GM21515 (cell line): Measurements from ENCODE around the gene ESYT2.

Experiments
- ATAC-seq: cut with Tn5 transposase; IDR thresholded peaks from one replicate; pipeline ENCODE4 v1.9.1; 2021; ENCODE audit not compliant: unreplicated experiment

The ESYT2 gene

DNA sequence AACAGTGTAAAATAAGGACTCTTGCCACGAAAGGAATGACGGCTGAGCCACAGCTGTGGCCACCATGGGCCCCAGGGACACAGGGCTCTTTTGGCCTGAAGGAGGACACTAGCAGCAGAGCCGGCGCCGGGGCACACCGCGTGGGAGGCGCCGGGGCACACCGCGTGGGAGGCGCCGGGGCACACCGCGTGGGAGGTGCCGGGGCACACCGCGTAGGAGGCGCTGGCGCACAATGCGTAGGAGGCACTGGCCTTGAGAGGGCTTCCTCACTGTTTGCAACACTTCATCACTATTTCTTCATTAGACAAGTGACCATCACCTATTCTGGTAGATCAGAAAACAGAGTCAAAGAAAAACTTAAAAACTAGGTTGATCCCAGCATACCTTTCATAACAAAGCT is 23.4 kb downstream of the ESYT2 start:
- ATAC-seq, result no peak

DNA sequence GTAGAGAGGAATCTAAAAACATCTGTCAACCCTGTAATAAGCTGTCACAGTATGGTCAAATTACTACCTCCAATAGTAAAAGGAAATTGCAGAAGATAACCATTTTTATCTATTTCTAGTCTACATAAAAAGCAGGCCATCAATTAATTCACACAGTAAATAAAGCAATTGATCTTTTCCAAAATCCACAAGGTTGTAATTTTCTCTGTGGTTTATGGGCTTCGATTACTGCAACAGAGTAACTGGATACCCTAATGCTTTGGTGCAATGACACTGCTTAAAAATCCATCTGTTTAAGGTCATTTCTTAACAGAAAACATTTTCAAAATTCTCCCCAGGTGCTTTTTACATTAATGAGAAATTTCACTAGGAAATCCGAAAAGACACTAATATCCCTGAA is 23.9 kb downstream of the ESYT2 start:
- ATAC-seq, result no peak

DNA sequence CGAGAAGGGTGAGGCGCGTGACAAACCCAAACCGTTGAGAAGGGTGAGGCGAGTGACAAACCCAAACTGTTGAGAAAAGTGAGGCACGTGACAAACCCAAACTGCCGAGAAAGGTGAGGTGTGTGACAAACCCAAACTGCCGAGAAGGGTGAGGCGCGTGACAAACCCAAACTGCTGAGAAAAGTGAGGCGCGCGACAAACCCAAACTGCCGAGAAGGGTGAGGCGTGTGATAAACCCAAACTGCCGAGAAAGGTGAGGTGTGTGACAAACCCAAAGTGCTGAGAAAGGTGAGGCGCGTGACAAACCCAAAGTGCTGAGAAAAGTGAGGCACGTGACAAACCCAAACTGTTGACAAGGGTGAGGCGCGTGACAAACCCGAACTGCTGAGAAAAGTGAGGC is 25.0 kb downstream of the ESYT2 start:
- no peak for ATAC-seq

DNA sequence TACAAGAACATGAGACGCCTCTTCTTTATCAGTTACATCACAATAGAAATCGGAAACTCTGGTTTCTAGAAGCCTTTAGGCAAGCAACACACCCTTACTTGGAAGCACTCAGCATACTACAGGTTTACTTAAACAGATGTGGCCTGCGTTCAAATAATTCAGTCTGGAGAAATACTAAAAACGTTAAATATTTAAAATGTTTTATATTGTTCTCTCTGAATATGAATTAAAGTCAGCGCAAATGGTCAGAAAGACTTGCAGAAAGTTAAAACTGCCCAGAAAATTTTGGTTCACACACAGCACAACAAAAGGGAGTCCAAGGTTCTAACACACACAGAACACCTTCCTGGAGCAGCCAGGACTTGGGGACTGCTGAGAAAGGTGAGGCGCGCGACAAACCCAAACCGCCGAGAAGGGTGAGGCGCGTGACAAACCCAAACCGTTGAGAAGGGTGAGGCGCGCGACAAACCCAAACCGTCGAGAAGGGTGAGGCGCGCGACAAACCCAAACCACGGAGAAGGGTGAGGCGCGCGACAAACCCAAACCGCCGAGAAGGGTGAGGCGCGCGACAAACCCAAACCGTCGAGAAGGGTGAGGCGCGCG is 25.8 kb downstream of the ESYT2 start:
- ATAC-seq, result no peak

DNA sequence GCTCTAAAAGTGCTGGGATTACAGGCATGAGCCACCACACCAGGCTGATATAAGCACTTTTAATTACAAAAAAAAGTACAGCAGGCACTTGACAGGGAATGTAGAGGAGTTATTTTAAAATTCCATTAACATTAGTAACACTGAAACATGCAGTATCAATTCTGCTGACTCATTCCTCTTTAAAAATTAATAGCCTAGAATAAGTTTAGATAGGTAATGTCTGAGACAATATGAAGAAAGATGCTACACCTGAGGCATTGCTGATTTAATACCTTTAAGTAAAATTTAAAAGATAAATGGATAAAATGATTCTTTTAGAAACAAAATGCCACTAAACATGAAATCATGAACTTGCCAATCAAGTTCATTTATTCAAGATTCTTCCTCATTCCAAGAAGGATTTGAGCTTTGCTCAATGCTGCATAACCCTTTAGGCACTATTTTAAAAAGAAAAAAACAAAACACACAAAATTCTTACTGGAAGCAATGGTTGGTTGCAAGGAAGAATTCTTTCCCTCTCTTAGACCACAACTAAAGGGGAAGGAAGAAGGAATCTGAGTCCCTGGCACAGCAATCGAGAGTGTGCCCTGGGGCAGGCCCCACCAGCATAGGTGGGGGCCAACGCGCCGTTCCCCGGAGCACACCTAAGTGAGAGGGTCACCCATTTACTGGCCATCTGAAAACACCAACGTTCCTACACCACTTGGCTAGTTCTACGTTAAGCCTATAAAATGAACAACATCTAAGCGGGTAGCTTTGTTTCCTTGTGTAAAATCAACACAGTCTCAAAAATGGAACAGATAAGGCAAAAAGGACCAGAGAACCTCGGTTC is 26.6 kb downstream of the ESYT2 start:
- ATAC-seq, result no peak

DNA sequence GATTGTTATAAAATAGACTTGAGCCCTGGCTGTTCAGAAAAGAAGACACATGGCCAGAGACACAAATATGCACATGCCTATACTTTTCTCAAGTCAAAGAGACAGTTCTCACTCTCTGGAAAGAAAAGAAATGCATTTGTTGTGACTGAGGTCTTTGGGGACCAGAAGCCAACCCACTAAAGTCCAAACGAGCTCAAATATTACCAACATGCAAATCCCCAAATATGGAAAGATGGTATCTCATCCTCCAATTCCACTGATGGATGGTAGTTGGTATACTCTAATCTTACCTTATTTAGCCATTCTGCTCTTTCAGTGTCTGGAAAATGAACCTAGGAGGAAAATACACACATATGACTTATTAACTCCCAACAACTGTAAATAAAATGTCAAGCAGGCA is 30.6 kb downstream of the ESYT2 start:
- ATAC-seq, result no peak

DNA sequence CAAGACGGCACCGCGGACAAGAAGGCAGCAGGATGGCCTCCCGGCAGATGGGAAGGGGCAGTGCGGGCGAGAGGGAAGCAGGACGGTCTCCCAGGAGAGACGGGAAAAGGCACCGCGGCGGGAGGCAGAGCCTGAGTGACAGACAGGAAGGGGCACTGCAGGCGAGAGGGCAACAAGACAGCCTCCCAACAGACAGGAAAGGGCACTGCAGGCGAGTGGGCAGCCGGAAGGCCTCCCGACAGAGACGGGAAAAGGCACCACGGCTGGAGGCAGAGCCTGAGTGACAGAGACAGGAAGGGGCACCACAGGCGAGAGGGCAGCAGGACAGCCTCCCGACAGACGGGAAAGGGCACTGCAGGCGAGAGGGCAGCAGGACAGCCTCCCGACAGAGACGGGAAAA is 32.6 kb downstream of the ESYT2 start:
- ATAC-seq, result no peak

DNA sequence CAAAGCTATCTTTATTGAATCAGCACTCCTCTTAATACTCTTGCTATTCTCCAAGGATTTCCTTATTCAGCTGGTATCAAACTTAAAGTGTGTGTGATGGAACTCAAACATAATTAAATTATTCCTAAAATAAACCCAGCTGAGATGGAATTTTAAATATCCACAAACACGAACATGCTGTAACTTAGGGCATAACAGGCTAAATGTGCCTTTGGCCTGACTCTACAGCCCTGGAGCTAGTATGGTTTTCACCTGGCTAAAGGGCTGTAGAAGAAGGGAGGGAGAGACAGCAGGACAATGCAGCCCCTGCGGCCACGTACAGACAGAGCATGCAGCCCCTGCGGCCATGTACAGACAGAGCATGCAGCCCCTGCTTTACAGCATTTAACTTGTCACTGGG is 34.0 kb downstream of the ESYT2 start:
- ATAC-seq, result no peak

DNA sequence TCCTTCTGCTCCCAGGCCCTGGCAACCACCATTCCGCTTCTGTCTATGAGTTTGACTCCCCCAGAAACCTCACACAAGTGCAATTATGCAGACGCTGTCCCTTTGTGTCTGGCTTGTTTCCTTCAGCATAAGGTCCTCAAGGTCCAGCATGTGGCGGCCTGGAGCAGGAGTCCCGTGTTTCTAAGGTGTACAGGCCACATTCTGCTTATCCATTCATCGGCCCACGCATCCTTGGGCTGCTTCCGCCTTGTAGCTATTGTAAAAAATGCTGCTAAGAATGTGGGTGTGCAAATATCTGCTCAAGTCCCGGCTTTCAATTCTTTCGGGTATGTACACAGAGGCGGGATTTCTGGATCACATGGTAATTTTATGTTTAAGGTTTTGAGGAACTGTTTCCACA is 38.2 kb downstream of the ESYT2 start:
- no peak for ATAC-seq

DNA sequence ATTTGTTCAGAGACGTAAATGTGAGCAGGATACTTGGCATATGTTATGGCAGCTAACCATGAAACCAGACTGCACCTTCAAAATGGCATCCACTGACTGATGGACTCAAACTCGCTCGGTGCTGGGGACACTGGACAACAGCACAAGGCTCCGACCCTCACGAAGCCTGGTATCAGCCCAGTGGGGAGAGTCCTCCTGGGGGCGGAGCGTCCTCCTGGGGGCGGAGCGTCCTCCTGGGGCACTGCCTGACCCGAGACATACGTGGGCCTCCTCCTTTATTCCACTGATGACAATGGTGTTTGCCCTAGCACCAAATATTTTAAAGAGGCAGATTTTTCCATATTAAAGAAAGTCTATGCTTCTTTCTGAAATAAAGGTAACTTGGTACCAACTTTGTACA is 39.5 kb downstream of the ESYT2 start:
- no peak for ATAC-seq

DNA sequence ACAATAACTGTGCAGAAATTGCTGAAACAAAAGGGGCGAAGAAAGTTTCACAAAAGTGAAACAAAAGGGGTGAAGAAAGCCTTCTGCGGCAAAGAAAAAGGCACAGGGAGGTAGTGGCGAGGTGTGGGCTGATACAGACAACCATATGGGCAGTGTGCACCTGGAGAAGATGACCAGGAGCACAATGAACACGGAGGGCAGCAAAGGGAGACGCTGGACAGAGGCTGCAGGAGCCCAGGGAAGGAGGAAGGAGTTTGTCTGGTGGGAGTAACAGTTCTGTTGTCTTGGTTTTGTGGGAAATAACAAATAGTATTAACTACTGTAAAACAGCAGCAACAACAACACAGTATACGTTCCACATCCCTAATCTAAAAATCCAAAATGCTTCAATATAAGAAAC is 42.4 kb downstream of the ESYT2 start:
- ATAC-seq, result no peak

DNA sequence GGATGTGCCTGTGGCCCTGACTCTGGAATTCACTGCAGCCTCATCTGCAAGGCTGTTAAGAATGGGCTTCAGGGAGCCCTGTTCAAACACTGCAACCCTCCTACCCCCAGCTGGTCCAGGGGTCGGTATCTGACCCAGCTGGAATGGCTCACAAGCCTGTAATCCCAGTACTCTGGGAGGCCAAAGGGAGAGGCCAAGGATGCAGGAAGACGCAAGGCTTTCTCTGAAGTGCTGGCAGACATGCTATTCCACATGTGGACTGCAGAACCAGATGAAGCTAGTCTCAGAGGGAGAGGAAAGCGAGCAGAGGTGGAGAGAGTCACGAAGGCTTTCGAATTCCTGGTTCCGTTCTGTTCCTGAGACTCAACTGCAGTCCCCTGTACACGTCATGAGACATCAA is 45.0 kb downstream of the ESYT2 start:
- no peak for ATAC-seq

DNA sequence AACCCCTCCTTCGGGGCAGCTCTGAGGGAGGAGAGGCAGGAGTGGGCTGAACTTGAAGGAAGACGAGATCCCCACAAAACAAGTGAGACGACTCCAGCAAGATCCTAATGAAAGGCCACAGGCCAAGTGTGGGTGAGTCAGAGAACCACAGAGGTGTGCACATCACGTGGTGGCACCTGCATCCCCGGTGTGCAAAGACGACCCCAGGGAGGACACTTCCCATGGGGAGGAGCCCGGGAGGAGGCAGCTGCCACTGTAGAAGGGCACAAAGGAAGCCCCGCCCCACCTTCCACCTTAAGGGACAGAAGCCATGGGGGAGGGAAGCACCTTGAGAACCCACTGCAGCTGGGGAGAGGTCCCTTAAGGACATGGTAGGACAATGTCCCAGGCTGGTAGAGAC is 45.7 kb downstream of the ESYT2 start:
- ATAC-seq, result no peak

DNA sequence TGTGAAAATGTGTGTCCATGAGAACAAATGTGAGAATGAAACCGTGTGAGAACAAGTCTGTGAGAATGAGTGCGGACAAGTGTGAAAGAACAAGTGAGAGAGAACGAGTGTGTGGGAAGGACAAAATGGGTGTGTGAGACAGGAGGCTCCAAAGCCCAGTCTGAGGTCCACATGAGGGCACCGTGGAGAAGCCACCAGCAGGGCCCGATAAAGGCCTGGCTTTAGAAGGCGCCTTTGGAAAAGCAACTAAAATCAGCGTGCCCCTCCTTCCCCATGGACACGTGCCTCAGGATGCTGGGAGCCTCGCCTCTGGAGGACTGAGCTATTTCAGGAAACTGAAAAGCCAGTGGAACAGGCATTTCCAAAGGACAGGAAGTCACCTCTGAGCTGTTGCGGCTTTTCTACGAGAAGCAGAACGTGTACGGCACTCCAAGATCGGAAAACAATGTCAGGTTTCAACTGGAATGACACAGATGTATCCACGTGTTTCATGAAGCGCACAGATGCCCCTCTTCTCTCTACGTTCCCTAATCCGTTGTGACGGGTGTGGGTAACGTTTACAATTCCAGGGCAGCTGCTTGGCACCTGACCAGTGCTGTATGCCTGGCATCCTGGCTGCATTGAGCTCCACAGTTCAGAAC is 46.4 kb downstream of the ESYT2 start:
- ATAC-seq, result no peak

DNA sequence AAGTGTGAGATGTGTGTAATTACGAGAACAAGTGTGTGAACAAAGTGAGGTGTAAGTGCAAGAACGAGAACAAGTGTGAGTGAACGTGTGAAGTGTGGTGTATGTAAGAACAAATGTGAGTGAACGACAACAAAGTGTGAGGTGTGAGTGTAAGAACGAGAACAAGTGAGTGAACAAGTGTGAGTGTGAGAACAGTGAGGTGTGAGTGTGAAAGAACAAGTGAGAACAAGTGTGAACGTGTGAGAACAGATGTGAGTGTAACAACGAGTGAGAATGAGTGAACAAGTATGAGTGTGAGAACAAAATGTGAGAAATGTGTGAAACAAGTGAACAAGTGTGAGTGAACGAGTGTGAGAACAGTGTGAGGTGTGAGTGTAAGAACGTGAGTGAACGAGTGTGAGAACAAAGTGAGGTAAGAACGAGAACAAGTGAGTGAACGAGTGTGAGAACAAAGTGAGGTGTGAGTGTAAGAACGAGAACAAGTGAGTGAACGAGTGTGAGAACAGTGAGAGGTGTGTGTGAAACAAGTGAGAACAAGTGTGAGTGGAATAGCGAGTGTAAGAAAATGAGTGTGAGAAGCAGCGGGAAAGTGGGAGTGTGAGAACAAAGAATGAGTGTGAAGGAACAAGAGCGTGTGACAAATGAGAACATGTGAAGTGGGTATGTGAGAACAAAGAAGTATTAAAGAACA is 47.2 kb downstream of the ESYT2 start:
- no peak for ATAC-seq

DNA sequence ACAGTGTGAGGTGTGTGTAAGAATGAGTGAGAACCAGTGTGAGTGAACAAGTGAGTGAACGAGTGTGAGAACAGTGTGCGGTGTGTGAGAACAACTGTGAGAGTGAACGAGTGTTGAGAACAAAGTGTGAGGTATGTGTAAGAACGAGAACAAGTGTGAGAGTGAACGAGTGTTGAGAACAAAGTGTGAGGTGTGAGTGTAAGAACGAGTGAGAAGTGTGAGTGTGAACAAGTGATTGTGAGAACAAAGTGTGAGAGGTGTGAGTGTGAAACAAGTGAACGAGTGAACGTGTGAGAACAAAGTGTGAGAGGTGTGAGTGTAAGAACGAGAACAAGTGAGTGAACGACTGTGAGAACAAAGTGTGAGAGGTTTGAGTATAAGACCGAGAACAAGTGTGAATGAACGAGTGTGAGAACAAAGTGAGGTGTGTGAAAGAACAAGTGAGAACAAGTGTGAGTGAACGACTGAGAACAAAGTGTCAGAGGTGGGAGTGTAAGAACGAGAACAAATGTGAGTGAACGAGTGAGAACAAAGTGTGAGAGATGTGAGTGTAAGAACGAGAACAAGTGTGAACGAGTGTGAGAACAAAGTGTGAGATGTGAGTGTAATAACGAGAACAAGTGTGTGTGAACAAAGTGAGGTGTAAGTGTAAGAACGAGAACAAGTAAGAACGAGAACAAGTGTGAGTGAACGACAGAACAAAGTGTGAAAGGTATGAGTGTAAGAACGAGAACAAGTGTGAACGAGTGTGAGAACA is 47.9 kb downstream of the ESYT2 start:
- no peak for ATAC-seq

DNA sequence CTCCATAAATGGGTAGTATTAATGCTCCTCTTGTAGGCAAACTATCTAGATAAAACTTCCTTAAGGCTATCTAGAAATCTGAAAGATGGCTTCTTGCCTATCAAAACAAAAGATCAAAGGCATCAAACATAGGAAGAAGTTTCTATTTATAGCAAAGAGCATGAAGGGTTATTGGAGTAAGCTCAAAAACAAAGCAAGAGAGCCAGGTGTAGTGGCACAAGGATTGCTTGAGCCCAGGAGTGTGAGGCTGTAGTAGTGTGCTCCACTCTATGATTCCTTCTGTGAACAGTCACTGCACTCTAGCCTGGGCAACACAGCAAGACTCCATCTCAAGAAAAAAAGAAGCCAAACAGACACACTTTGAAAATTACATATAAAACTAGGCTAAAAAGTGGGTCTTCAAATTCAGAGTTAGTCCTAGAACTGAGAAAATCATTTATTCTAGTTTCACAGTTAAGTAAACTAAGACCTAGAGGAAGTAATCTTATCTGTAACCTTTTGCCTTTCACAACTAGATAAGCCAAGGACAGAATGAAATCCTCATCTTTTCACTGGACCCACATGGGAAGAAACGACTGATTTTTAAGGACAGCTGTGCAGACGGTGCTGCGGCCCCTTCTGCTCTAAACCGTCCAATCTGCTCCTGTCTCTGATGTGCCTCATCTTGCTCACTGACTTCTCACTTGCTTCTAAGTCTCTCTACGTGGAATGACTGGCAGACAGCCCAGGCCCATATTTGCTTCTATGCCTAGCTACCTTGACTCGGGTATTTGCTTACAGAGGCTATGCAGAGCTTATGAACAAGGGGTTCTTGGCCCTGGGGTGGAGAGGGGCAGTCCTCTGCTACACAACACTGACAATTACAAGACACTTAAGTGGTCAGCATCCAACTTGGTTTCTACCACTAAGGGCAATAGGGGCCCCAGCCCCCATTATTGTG is 50.0 kb downstream of the ESYT2 start:
- no peak for ATAC-seq

DNA sequence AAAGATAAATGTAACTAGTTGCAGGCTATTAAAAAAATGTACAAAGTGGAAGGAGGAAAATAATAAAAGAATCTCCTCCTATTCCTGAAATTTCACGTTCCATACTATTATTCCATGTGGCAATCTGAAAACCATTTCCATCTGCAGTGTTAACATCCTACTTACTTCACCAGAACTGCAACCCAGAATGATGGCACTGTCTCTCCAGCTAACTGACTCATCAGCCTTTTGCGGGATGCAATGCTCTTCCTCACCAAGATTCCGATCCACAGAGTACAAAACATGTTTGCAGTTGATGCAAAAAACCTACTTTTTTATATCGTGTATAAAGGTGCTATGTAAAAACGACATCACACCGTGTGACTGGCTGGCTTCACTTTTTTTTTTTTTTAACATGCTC is 50.8 kb downstream of the ESYT2 start:
- ATAC-seq, result no peak

DNA sequence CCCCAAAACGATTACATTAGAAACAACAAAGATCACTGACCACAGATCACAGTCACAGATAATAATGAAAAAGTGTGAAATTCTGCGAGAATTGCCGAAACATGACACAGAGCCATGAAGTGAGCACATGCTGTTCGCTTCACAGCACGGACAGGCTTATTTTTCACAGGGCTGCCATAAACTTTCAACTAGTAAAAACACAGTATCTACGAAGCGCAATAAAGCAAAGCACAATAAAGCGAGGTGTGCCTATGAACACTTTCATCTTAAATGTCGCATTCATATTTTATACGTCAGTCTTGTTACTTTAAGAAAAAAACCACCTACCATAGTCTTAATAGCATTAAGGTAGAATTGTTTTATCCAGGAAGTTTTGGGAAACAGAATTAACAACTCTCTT is 51.5 kb downstream of the ESYT2 start:
- ATAC-seq, result no peak

DNA sequence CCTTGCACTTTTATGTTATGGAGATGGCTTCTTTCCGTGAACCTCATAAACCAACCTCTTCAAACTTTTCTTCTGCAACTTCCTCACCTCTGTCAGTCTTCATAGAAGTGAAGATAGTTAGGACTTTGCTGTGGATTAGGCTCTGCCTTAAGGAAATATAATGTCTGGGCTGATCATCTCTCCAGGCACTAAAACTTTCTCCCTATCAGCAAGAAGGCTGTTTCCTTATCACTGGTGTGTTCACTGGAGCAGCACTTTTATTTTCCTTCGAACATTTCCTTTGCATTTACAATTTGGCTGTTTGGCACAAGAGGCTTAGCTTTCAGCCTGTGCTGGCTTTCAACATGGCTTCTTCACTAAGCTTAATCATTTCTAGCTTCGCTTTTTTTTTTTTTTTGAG is 52.8 kb downstream of the ESYT2 start:
- no peak for ATAC-seq
